SU-DHL-6 (cell line): ENCODE measurements around the gene PROK1.

Source experiments
- H2AFZ ChIP-seq: fragments of 200-600 bp; sonication (generic); 2 replicates; pipeline ENCODE4 v1.6.1; 2014; ENCODE audit warnings: low read depth, mild to moderate bottlenecking, moderate library complexity, mixed read lengths, antibody characterized with exemption, low read length; ENCODE audit not compliant: severe bottlenecking
- H3F3A ChIP-seq: fragments of 200-600 bp; shearing (Covaris generic); 2 replicates; pipeline ENCODE4 v1.6.0; 2016; ENCODE audit warnings: antibody characterized with exemption, mild to moderate bottlenecking; ENCODE audit not compliant: insufficient read depth
- H3K27ac ChIP-seq: fragments of 200-600 bp; sonication (generic); 2 replicates; pipeline ENCODE4 v1.5.1; 2016; ENCODE audit warnings: low read depth, mild to moderate bottlenecking, low read length, moderate library complexity, mixed read lengths
- H3K27me3 ChIP-seq: fragments of 200-600 bp; sonication (generic), shearing (Covaris generic); 2 replicates; pipeline ENCODE4 v1.6.0; 2014; ENCODE audit warnings: mild to moderate bottlenecking, low read length
- H3K36me3 ChIP-seq: fragments of 200-600 bp; sonication (generic); 2 replicates; pipeline ENCODE4 v1.6.1; 2014; ENCODE audit warnings: mild to moderate bottlenecking, low read length, mixed read lengths
- H3K4me2 ChIP-seq: fragments of 300-600, 200-600 bp; shearing (Covaris generic), sonication (generic); 2 replicates; pipeline ENCODE4 v1.6.0; 2014; ENCODE audit warnings: low read length, low read depth, mild to moderate bottlenecking; ENCODE audit not compliant: poor library complexity, severe bottlenecking
- H3K4me3 ChIP-seq: fragments of 200-600 bp; sonication (generic); 2 replicates; pipeline ENCODE4 v1.5.1; 2014; ENCODE audit warnings: antibody characterized with exemption, low read length, mild to moderate bottlenecking, mixed read lengths; ENCODE audit not compliant: insufficient read depth, poor library complexity, severe bottlenecking
- H3K79me2 ChIP-seq: fragments of 200-600 bp; sonication (generic); 2 replicates; pipeline ENCODE4 v1.6.1; 2014; ENCODE audit warnings: mild to moderate bottlenecking, low read length, moderate library complexity; ENCODE audit not compliant: insufficient read depth
- H3K9ac ChIP-seq: fragments of 200-600 bp; sonication (generic); 2 replicates; pipeline ENCODE4 v1.7.0; 2014; ENCODE audit warnings: mild to moderate bottlenecking, low read length
- H3K9me2 ChIP-seq: fragments of 200-600 bp; sonication (generic); replicated peaks from 2 replicates; pipeline ENCODE4 v1.6.1; 2014; ENCODE audit warnings: low read length; ENCODE audit not compliant: insufficient read depth
- H3K9me3 ChIP-seq: fragments of 200-600 bp; sonication (generic); 2 replicates; pipeline ENCODE4 v1.6.1; 2014; ENCODE audit warnings: low read length, mixed read lengths; ENCODE audit not compliant: insufficient read depth
- H4K20me1 ChIP-seq: fragments of 200-600 bp; sonication (generic); 2 replicates; pipeline ENCODE4 v1.6.1; 2014; ENCODE audit warnings: low read depth, mild to moderate bottlenecking, antibody characterized with exemption, low read length, moderate library complexity, mixed read lengths
- EZH2phosphoT487 ChIP-seq: fragments of 200-600 bp; sonication (generic), shearing (Covaris generic); conservative IDR thresholded peaks from 2 replicates; pipeline ENCODE4 v1.6.1; 2018; ENCODE audit warnings: mild to moderate bottlenecking, antibody characterized with exemption, low read length, moderate library complexity, mixed read lengths
- TF ChIP-seq, protein P1 (sequence below): fragments of 200-600 bp; sonication (generic); IDR thresholded peaks from one replicate; pipeline ENCODE4 v1.5.1; 2017; ENCODE audit warnings: antibody characterized with exemption, mild to moderate bottlenecking, low read length, moderate library complexity; ENCODE audit not compliant: insufficient read depth, poor library complexity, severe bottlenecking

Gene PROK1

GRCh38 chr1:110481968-110482623, 31.1 kb downstream of the PROK1 start:
- Histone ChIP-seq H3K4me2 (no peak overlapping the region), H2AFZ (no peak overlapping the region), H3F3A (no peaks in the 10 kb centered on the region), H3K27me3 (no peaks in the 10 kb centered on the region), H3K79me2 (no peaks in the 10 kb centered on the region), H3K9me2 (no peaks in the 10 kb centered on the region), H3K36me3 (no peaks in the 10 kb centered on the region), H3K9ac (no peak overlapping the region), H3K27ac (no peak overlapping the region), H4K20me1 (no peaks in the 10 kb centered on the region), H3K9me3 (no peaks in the 10 kb centered on the region), H3K4me3 (no peak overlapping the region)
- no peak for TF ChIP-seq EZH2phosphoT487
- TF ChIP-seq, protein P1, sequence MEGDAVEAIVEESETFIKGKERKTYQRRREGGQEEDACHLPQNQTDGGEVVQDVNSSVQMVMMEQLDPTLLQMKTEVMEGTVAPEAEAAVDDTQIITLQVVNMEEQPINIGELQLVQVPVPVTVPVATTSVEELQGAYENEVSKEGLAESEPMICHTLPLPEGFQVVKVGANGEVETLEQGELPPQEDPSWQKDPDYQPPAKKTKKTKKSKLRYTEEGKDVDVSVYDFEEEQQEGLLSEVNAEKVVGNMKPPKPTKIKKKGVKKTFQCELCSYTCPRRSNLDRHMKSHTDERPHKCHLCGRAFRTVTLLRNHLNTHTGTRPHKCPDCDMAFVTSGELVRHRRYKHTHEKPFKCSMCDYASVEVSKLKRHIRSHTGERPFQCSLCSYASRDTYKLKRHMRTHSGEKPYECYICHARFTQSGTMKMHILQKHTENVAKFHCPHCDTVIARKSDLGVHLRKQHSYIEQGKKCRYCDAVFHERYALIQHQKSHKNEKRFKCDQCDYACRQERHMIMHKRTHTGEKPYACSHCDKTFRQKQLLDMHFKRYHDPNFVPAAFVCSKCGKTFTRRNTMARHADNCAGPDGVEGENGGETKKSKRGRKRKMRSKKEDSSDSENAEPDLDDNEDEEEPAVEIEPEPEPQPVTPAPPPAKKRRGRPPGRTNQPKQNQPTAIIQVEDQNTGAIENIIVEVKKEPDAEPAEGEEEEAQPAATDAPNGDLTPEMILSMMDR: no peak

GRCh38 chr1:110482662-110483307, 31.8 kb downstream of the PROK1 start:
- no peaks in the 10 kb centered on the region for H3F3A ChIP-seq
- no peaks in the 10 kb centered on the region for H3K79me2 ChIP-seq
- no peak for TF ChIP-seq EZH2phosphoT487
- TF ChIP-seq, protein P1: no peak
- H3K4me3 ChIP-seq: no peak overlapping the region
- H2AFZ ChIP-seq: no peak overlapping the region
- no peaks in the 10 kb centered on the region for H4K20me1 ChIP-seq
- H3K27ac ChIP-seq: no peak overlapping the region
- no peaks in the 10 kb centered on the region for H3K9me3 ChIP-seq
- no peaks in the 10 kb centered on the region for H3K9me2 ChIP-seq
- H3K27me3 ChIP-seq: no peaks in the 10 kb centered on the region
- H3K36me3 ChIP-seq: no peaks in the 10 kb centered on the region
- no peak overlapping the region for H3K9ac ChIP-seq
- H3K4me2 ChIP-seq: no peak overlapping the region

GRCh38 chr1:110483308-110483685, 32.3 kb downstream of the PROK1 start:
- Histone ChIP-seq H3K9ac (no peak overlapping the region), H2AFZ (no peak overlapping the region), H3K27ac (no peak overlapping the region), H3K79me2 (no peaks in the 10 kb centered on the region), H3F3A (no peaks in the 10 kb centered on the region), H3K4me2 (no peak overlapping the region), H3K9me3 (no peaks in the 10 kb centered on the region), H3K9me2 (no peaks in the 10 kb centered on the region), H4K20me1 (no peaks in the 10 kb centered on the region), H3K27me3 (no peaks in the 10 kb centered on the region), H3K36me3 (no peaks in the 10 kb centered on the region), H3K4me3 (no peak overlapping the region)
- no peak for TF ChIP-seq EZH2phosphoT487
- TF ChIP-seq, protein P1: no peak
